Activated CD8-positive, alpha-beta memory T cell treated with anti-CD3 and anti-CD28 coated beads for 1 hour (primary cell): Measurements from ENCODE around the gene CTSK.
"Not testable (repeated sequence)": the region's sequence is repeated elsewhere in the genome, so short reads cannot be mapped to it uniquely, and the experiment has no call there.

Experiments used
- DNase-seq, 2 donors: peaks; one replicate each; pipeline ENCODE4 v3.0.0-alpha.2; 2020; ENCODE audit warnings: low read depth in 1 of 2; ENCODE audit errors: extremely low read depth in 1 of 2

Gene CTSK

GRCh38 chr1:150808121-150808520 lies at the start of gene CTSK:
Gene CTSK, minus strand, starts transcription at chr1:150808260. Its CDS starts 1,455 bp downstream, at chr1:150806805.
- no peak for DNase-seq

- DNase-seq = not testable (repeated sequence)
Observed at GRCh38 chr1:150852734-150853133, 44.7 kb upstream of the CTSK start.

GRCh38 chr1:150850801-150851362 lies 42.8 kb upstream of the CTSK start:
- not testable (repeated sequence) for DNase-seq

GRCh38 chr1:150846473-150847146 lies 38.5 kb upstream of the CTSK start:
- no peak for DNase-seq

GRCh38 chr1:150843474-150843873 lies 35.4 kb upstream of the CTSK start:
- DNase-seq = no peak

GRCh38 chr1:150842964-150843363 lies 34.9 kb upstream of the CTSK start:
- no peak for DNase-seq

- DNase-seq = no peak
Observed at GRCh38 chr1:150842343-150842742, 34.3 kb upstream of the CTSK start.

- no peak for DNase-seq
Observed at GRCh38 chr1:150841626-150842025, 33.6 kb upstream of the CTSK start.

GRCh38 chr1:150840850-150841249 lies 32.8 kb upstream of the CTSK start:
- not testable (repeated sequence) for DNase-seq

- no peak for DNase-seq
Observed at GRCh38 chr1:150836129-150836773, 28.2 kb upstream of the CTSK start.

- DNase-seq = not testable (repeated sequence)
Observed at GRCh38 chr1:150833961-150834360, 25.9 kb upstream of the CTSK start.

GRCh38 chr1:150832597-150832996 lies 24.5 kb upstream of the CTSK start:
- no peak for DNase-seq

GRCh38 chr1:150829751-150830150 lies 21.7 kb upstream of the CTSK start:
- no peak for DNase-seq

- no peak for DNase-seq
Observed at GRCh38 chr1:150826299-150826698, 18.2 kb upstream of the CTSK start.

- DNase-seq = no peak
Observed at GRCh38 chr1:150820730-150821512, 12.9 kb upstream of the CTSK start.

- DNase-seq = no peak
Observed at GRCh38 chr1:150815871-150816270, 7.8 kb upstream of the CTSK start.

GRCh38 chr1:150813028-150813707 lies 5.1 kb upstream of the CTSK start:
- DNase-seq = no peak

GRCh38 chr1:150810958-150811659 lies 3.0 kb upstream of the CTSK start:
- DNase-seq = no peak

- no peak for DNase-seq
Observed at GRCh38 chr1:150809651-150810050, 1.6 kb upstream of the CTSK start.

- DNase-seq = no peak
Observed at GRCh38 chr1:150808846-150809245, 786 bp upstream of the CTSK start.
